Loucy (cell line): Measurements from ENCODE around the gene SPACA1.

ENCODE experiments used
- H2AFZ ChIP-seq: fragments of 200-600 bp; sonication (generic); 2 replicates; pipeline ENCODE4 v1.6.0; 2016; ENCODE audit warnings: antibody characterized with exemption, mild to moderate bottlenecking, low read length, moderate library complexity
- H3F3A ChIP-seq: fragments of 200-600 bp; 2 replicates; pipeline ENCODE4 v1.6.0; 2016; ENCODE audit warnings: antibody characterized with exemption, low read depth, mild to moderate bottlenecking
- H3K27me3 ChIP-seq: fragments of 200-600 bp; sonication (generic); 2 replicates; pipeline ENCODE4 v1.6.1; 2014; ENCODE audit warnings: low read length, mild to moderate bottlenecking; ENCODE audit not compliant: insufficient read depth, poor library complexity, severe bottlenecking
- H3K36me3 ChIP-seq: fragments of 200-600 bp; sonication (generic); 2 replicates; pipeline ENCODE4 v1.6.1; 2016; ENCODE audit warnings: low read length; ENCODE audit not compliant: insufficient read depth
- H3K4me1 ChIP-seq: fragments of 200-600 bp; sonication (generic); 2 replicates; pipeline ENCODE4 v1.5.1; 2014; ENCODE audit warnings: low read length, mild to moderate bottlenecking; ENCODE audit not compliant: insufficient read depth, poor library complexity, severe bottlenecking
- H3K4me2 ChIP-seq: fragments of 200-600 bp; sonication (generic); 2 replicates; pipeline ENCODE4 v1.6.0; 2014; ENCODE audit warnings: antibody characterized with exemption, low read length, low read depth, mild to moderate bottlenecking; ENCODE audit not compliant: poor library complexity, severe bottlenecking
- H3K4me3 ChIP-seq: fragments of 200-600 bp; sonication (generic); 2 replicates; pipeline ENCODE4 v1.5.1; 2014; ENCODE audit warnings: low read length, mild to moderate bottlenecking, mixed read lengths; ENCODE audit not compliant: poor library complexity, severe bottlenecking
- H3K79me2 ChIP-seq: fragments of 200-600 bp; sonication (generic); 2 replicates; pipeline ENCODE4 v1.6.1; 2014; ENCODE audit warnings: low read length; ENCODE audit not compliant: insufficient read depth
- H3K9ac ChIP-seq: fragments of 200-600 bp; sonication (generic); 2 replicates; pipeline ENCODE4 v1.6.0; 2014; ENCODE audit warnings: mild to moderate bottlenecking, low read depth, low read length, moderate library complexity; ENCODE audit not compliant: poor library complexity, severe bottlenecking
- H3K9me2 ChIP-seq: fragments of 200-600 bp; sonication (generic); replicated peaks from 2 replicates; pipeline ENCODE4 v1.6.1; 2016; ENCODE audit warnings: low read depth, low read length, mixed read lengths
- H3K9me3 ChIP-seq: fragments of 200-600 bp; sonication (generic); 2 replicates; pipeline ENCODE4 v1.6.1; 2014; ENCODE audit warnings: mild to moderate bottlenecking, antibody characterized with exemption, low read length, low read depth; ENCODE audit not compliant: insufficient read depth
- H4K20me1 ChIP-seq: fragments of 200-600 bp; sonication (generic); 2 replicates; pipeline ENCODE4 v1.6.0; 2014; ENCODE audit warnings: antibody characterized with exemption, low read length, mild to moderate bottlenecking; ENCODE audit not compliant: insufficient read depth, poor library complexity, severe bottlenecking
- CTCF ChIP-seq: fragments of 200-600 bp; sonication (generic); conservative IDR thresholded peaks from 2 replicates; pipeline ENCODE4 v1.5.1; 2014; ENCODE audit warnings: mild to moderate bottlenecking, antibody characterized with exemption, low read length
- EZH2phosphoT487 ChIP-seq: fragments of 200-600 bp; IDR thresholded peaks from 2 replicates; pipeline ENCODE4 v1.6.1; 2018; ENCODE audit warnings: antibody characterized with exemption, mild to moderate bottlenecking, moderate library complexity, borderline replicate concordance

The SPACA1 gene

GRCh38 chr6:88107241-88107640 is 59.6 kb downstream of the SPACA1 start:
- no peaks in the 10 kb centered on the region for H3K4me1 ChIP-seq
- H3K9me2 ChIP-seq: no peaks in the 10 kb centered on the region
- H4K20me1 ChIP-seq: no peaks in the 10 kb centered on the region
- no peaks in the 10 kb centered on the region for H3K27me3 ChIP-seq
- no peak overlapping the region for H2AFZ ChIP-seq
- H3K9me3 ChIP-seq: no peaks in the 10 kb centered on the region
- no peak overlapping the region for H3K4me2 ChIP-seq
- H3K36me3 ChIP-seq: no peaks in the 10 kb centered on the region
- no peak overlapping the region for H3K4me3 ChIP-seq
- TF ChIP-seq CTCF (no peak), EZH2phosphoT487 (no peak)
- no peak overlapping the region for H3K9ac ChIP-seq
- no peaks in the 10 kb centered on the region for H3K79me2 ChIP-seq
- no peaks in the 10 kb centered on the region for H3F3A ChIP-seq

- no peaks in the 10 kb centered on the region for H3K4me1 ChIP-seq
- no peaks in the 10 kb centered on the region for H4K20me1 ChIP-seq
- H3K4me3 ChIP-seq: no peak overlapping the region
- no peak overlapping the region for H3K4me2 ChIP-seq
- no peaks in the 10 kb centered on the region for H3K36me3 ChIP-seq
- no peaks in the 10 kb centered on the region for H3K27me3 ChIP-seq
- TF ChIP-seq EZH2phosphoT487 (no peak), CTCF (no peak)
- no peak overlapping the region for H2AFZ ChIP-seq
- no peaks in the 10 kb centered on the region for H3F3A ChIP-seq
- H3K9me2 ChIP-seq: no peaks in the 10 kb centered on the region
- H3K79me2 ChIP-seq: no peaks in the 10 kb centered on the region
- H3K9ac ChIP-seq: no peak overlapping the region
- no peaks in the 10 kb centered on the region; the same call in 1 of the 2 replicates for H3K9me3 ChIP-seq
These were observed 64.3 kb downstream of the SPACA1 start for GRCh38 chr6:88111991-88112390.

- Histone ChIP-seq H3K4me1 (no peaks in the 10 kb centered on the region), H3F3A (no peaks in the 10 kb centered on the region), H3K9me2 (no peaks in the 10 kb centered on the region), H3K27me3 (no peaks in the 10 kb centered on the region), H4K20me1 (no peaks in the 10 kb centered on the region), H3K4me3 (no peak overlapping the region), H3K9ac (no peak overlapping the region), H3K79me2 (no peaks in the 10 kb centered on the region), H3K9me3 (no peaks in the 10 kb centered on the region; the same call in 1 of the 2 replicates), H3K36me3 (no peaks in the 10 kb centered on the region), H2AFZ (no peak overlapping the region), H3K4me2 (no peak overlapping the region)
- TF ChIP-seq CTCF (no peak), EZH2phosphoT487 (no peak)
These were observed 67.2 kb downstream of the SPACA1 start for GRCh38 chr6:88114838-88115237.
